HG03442 (cell line): Measurements from ENCODE around the gene PTTG1IP.
"Not testable (repeated sequence)": the region's sequence is repeated elsewhere in the genome, so short reads cannot be mapped to it uniquely, and the experiment has no call there.

Experiments
- ATAC-seq: cut with Tn5 transposase; IDR thresholded peaks from one replicate; pipeline ENCODE4 v1.9.1; 2021; ENCODE audit warnings: mild to moderate bottlenecking, moderate library complexity; ENCODE audit not compliant: unreplicated experiment

The PTTG1IP gene

DNA sequence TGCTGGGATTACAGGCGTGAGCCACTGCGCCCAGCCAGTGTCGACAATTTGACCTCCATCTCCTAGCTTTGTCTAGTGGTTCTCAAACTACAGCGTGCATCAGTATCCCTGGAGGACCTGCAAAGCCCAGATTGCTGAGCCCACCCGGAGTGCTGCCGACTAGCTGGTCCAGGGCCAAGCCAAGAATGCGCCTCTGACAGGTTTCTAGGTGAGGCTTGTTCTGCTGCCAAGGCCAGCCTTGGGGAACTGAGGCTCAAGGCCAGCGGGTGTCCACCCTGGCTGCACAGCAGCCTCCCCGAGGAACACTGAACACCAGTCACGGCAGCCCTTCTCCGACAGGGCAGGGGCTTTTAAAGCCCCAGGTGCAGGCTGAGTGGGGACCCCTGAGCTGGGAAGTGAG lies 9.8 kb upstream of the PTTG1IP start:
- no peak for ATAC-seq

DNA sequence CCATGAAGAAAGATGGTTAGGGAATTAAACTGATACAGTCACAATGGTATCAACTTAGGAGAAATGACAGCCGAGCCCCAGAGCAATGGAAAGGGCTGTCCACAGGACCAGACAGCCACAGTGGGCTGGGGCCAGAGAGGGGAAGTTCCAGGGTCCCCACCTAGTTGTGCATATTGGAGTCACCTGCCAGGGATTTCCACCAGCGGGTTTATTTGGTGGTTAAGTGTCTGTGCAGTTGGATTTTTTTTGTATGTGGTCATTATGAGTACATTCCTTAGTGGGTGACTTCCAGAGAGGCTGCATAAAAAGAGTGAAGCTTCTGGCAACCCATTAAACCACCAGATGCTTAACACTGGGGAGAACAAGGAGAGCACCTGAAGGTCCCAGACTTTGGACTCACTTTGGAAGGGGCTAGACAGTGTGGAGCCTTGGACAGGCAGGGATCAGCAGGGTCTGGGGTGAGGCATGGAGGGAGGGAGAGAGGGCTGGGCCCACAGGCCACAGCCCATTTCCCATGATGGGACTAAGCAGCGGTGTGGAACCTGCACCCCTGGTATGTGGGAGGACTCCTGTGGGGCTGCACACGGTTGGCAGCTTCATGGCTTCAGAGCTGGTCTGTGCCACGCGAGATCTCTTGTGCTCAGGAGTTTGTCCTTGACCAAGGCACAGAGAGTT lies 7.8 kb upstream of the PTTG1IP start:
- no peak for ATAC-seq

- no peak for ATAC-seq
These were observed 7.1 kb upstream of the PTTG1IP start for GRCh38 chr21:44880405-44881197.

DNA sequence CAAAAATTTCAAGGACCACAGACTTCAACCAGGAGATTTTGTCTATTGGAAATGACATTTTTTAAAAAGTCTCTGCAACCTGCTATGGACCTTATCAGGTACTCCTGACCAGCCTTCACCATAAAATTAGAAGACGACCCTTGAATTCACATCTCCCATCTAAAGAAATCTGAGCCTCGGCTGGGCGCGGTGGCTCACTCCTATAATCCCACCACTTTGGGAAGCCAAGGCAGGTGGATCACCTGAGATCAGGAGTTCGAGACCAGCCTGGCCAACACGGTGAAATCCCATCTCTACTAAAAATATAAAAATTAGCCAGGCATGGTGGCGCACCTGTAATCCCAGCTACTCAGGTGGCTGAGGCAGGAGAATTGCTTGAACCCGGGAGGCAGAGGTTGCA lies 5.7 kb upstream of the PTTG1IP start:
- not testable (repeated sequence) for ATAC-seq

DNA sequence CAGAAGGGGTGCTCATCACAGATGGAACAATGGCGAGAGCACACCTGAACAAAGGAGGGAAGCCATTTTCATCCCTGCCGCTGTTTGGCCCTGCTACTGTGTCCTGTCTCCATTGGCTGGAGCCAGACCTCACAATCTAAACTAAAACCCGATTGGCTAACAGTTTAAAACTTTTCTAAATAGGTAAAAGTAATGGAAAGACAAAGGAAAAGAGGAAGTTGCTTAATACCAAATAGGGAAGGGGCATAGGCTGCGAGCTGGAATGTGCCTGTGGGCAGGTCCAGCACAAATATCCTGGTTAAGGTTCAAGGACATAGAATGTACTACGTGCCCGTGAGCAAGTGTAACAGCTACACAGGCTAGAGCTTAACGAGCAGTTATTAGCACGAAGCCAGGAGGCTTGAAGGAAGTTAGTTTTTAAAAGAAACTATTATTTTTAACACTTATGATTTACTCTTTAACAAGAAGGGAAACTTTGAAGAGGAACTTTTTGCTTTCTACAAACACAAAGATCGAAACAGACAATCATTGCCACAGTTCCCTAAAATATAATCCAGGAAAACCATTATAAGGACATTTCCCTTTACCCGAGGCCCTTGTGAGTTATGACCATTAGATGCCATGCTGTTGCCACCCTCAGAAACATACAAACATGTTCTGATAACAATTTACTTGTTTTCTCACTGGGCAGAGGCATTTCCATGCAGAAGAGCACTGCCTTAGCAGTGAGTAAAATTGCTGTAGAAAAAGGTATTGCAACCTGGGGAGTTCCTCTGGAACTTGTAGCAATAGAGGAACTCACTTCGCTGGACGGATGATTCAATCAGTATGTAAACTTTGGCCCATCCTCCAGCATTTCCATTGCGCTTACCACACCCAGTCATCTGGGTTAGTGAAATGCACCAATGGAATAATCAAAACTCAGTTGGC lies 4.8 kb upstream of the PTTG1IP start:
- ATAC-seq: no peak

DNA sequence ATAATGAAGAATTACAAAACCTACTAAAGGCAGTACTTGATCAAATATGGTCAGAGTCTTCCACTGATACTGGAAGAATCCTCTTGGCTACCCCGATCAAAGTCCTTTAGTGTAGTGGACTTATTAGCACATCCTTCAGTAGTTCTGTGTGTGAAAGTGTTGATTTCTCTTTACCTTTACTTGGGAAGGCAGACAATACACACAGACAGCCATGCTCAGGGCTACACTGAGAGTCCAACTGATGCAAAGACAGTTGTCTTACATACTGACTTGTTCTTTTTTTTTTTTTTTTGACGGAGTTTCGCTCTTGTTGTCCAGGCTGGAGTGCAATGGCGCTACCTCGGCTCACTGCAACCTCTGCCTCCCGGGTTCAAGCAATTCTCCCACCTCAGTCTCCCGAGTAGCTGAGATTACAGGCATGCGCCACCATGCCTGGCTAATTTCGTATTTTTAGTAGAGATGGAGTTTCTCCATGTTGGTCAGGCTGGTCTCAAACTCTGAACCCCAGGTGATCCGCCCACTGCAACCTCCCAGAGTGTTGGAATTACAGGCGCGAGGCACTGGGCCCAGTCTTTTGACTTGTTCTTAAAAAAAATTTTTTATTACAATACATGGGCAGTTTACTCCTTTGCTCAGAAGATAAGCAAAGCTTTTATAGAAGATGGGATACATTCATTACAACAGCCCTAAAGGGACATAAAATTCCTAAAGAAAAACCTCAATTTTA lies 3.5 kb upstream of the PTTG1IP start:
- ATAC-seq: no peak

DNA sequence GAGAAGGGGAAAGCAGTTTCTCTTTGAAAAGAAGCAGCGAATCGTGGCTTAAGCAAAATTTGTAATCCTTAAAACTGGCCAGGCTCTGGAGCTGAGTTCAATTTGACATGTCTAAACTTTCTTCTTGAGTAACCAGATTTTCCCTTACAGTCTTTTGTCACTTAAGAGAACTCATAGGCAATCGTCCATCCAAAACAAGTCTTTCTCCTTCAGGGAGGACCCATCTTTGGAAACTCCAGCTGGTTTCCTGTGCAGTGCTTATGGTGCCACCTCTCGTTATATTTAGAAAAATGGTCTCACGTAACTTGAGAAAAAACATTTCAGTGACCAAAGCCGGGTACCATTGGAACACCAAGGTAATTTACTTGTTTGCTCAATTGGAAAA lies 1.8 kb upstream of the PTTG1IP start:
- no peak for ATAC-seq

GRCh38 chr21:44874497-44875315 lies 1.2 kb upstream of the PTTG1IP start:
- no peak for ATAC-seq

DNA sequence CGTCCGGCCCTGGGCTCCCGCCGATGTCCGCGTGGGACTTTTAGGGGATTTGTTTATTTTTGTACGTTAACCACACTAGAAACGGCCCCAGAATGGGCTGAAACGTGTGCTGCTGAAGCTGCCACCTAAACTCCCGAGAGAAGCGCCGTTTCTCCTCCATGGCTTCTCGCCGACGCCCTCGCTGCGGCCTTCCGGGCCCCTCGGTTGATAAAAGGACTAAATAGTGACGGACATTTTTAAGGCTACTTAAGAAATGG lies 678 bp upstream of the PTTG1IP start:
- no peak for ATAC-seq

GRCh38 chr21:44872649-44873355 lies 688 bp downstream of the PTTG1IP start:
- ATAC-seq: no peak

DNA sequence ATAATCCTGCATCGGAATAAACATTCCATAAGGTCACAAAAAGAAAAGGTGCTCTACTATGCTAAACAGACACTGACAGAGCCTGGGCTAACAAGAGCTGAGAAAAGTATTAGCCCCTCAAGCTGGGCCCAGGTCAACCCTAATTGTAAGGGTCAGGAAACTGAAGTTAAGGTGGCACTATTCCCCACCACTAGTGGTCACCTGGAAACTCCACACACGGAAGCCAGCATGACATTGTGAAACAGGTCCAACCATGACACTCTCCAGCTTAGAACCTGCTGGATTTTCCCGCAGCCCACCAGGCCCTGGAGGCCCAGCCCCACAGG lies 1.2 kb downstream of the PTTG1IP start:
- ATAC-seq: no peak

GRCh38 chr21:44871576-44872269 lies 1.8 kb downstream of the PTTG1IP start:
- ATAC-seq: no peak

GRCh38 chr21:44870748-44871495 lies 2.6 kb downstream of the PTTG1IP start:
- no peak for ATAC-seq

DNA sequence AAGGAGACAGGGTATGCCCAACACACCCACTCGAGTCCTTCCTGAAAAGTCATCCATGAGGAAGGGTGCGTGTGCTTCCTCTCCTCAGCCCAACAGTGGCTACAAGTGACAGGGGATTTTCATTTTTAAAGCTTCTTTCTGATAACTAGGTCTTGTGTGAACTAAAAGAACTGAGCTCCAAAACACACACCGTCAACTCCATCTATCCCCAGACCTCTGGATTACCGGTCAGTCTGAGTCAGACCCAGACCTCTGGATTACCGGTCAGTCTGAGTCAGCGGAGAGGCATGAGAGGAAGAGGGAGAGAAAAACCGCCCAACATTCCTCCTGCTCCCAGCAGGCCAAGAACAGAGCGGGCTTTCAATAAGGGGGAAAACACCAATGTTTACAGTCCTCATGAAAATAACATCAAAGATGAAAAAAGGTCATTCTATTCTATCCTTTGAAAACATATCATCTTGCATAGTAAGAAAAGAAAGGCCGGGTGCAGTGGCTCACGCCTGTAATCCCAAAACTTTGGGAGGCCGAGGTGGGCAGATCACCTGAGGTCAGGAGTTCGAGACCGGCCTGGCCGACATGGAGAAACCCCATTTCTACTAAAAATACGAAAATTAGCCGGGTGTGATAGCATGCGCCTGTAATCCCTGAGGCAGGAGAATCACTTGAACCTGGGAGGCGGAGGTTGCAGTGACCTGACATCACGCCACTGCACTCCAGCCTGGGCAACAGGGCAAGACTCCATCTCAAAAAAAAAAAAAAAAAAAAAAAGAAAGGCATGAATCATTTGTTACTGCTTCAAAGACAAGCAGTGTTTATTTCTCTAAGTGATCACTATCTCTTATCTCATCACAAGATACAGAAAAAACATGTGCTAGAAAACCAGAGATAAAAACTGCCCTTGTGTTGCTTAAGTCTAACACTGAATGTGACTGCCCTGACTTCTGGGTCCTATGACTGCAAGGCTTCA lies 3.4 kb downstream of the PTTG1IP start:
- no peak for ATAC-seq

DNA sequence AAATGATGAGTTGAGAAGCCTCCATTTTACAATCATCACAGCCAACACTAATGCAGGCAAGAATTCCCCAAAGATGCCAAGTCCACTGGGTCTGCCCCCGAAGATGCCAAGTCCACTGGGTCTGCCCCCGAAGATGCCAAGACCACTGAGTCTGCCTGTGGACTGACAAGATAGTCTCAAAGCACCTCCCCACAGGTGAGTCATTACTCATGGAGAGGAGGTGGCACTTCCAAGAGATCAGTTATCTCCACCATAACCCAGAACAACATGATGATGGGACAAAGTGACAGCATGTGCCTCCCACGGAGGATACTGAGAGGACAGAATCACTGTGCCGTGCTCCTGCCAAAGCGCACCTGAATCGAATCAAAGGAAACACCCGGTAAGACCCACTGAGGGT lies 4.8 kb downstream of the PTTG1IP start:
- no peak for ATAC-seq

DNA sequence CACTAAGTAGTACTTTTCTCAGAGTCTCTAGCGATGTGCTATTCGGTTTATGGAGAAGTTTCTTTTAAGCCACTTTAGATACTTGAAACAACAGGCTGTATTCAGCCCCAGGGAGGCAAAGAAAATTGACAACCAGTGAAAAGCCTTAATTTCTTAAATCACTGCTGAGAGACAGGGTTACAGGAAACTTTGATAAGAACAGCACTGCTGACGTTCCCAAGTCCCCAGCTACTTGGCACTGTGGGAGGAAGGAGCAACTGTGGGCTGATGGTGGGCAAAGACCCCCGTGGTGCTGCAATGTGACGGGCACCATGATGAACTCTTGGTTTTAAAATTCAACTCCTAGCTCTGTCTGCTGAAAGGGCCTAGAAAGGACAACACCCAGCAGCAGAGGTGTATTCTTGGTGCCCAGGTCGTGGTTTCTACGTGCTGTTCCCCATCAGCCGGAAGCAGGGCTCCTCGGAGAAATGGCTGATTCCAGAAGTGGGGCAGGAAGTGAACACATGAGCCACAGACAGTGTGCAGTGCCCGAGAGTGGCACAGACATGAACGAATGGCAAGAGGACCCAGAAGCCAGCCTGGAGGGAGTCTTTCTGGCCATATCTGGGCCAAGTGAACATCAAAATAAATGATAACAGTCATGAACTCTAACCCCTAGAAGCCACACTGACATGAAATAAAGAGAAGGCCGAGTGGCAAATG lies 5.3 kb downstream of the PTTG1IP start:
- no peak for ATAC-seq

- no peak for ATAC-seq
These were observed 6.0 kb downstream of the PTTG1IP start for GRCh38 chr21:44867464-44867863.
